ENCODE data around the gene COL4A6. TPM values are rescaled to one million over a fixed set of nuclear protein-coding genes. Genes with fewer than 3 reads are reported as not detected.

COL4A6 gene
- polyA plus RNA-seq, 1 experiment = 20.2 TPM

GRCh38 chrX:108122748-108123147 is 315.5 kb downstream of the COL4A6 start:
- ChIA-PET POLR2A (interaction anchor here (1.1 kb wide), 1 partner anchor 31 kb away, joined by 4 read pairs; the partner anchor contains the start of gene ATG4A), CTCF (no interaction called here)
- no peak for TF ChIP-seq CTCF (IDR thresholded peaks at IDR 0.05; ENCODE audit: low read depth, low read length)
- Histone ChIP-seq H3K4me3 (ENCODE audit: low read depth, low read length) (no peak overlapping the region), H3K27me3 (ENCODE audit: control insufficient read depth, insufficient read depth, low read length) (no peaks in the 10 kb centered on the region), H3K27ac (ENCODE audit: low read depth, low read length) (no peak overlapping the region), H3K9me3 (ENCODE audit: control insufficient read depth, insufficient read depth, low read length) (no peaks in the 10 kb centered on the region)
- no peak for DNase-seq (ENCODE audit: low read depth, low spot score)

GRCh38 chrX:108121291-108121690 is 316.9 kb downstream of the COL4A6 start:
- ChIA-PET POLR2A (no interaction called here), CTCF (no interaction called here)

GRCh38 chrX:108117988-108118387 is 320.2 kb downstream of the COL4A6 start:
- no peaks in the 10 kb centered on the region for H3K9me3 ChIP-seq (ENCODE audit: control insufficient read depth, insufficient read depth, low read length)
- POLR2A ChIA-PET = no interaction called here
- DNase-seq (ENCODE audit: low read depth, low spot score) = no peak
- H3K27ac ChIP-seq (ENCODE audit: low read depth, low read length) = no peak overlapping the region
- H3K4me3 ChIP-seq (ENCODE audit: low read depth, low read length) = no peak overlapping the region
- no peak for TF ChIP-seq CTCF (IDR thresholded peaks at IDR 0.05; ENCODE audit: low read depth, low read length)
- CTCF ChIA-PET = no interaction called here
- no peaks in the 10 kb centered on the region for H3K27me3 ChIP-seq (ENCODE audit: control insufficient read depth, insufficient read depth, low read length)

More at GRCh38 chrX:108121291-108121690, 316.9 kb downstream of the COL4A6 start:
- no peak overlapping the region for H3K27ac ChIP-seq (ENCODE audit: low read depth, low read length)
- H3K9me3 ChIP-seq (ENCODE audit: control insufficient read depth, insufficient read depth, low read length) = no peaks in the 10 kb centered on the region
- no peak for DNase-seq (ENCODE audit: low read depth, low spot score)
- no peak for TF ChIP-seq CTCF (IDR thresholded peaks at IDR 0.05; ENCODE audit: low read depth, low read length)
- no peak overlapping the region for H3K4me3 ChIP-seq (ENCODE audit: low read depth, low read length)
- H3K27me3 ChIP-seq (ENCODE audit: control insufficient read depth, insufficient read depth, low read length) = no peaks in the 10 kb centered on the region

DNA sequence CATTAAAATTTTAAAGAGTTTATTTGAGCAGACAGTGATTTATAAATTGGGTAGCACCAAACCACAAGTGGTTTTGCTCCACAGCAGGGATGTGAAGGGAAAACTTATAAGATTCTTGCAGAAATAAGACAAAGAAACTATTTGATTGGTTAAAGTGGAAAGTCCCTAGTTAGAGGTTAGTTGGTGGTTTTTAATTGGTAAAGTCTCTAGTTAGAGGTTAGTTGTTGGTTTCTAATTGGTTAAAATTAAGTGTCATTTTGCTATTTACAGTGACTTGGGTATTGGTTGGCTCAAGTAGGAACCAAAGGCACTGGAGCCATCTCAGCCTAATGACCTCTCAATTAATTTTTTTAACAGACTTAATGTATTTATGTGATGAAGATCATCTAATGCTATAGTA is 323.7 kb downstream of the COL4A6 start:
- no peaks in the 10 kb centered on the region for H3K27me3 ChIP-seq (ENCODE audit: control insufficient read depth, insufficient read depth, low read length)
- ChIA-PET CTCF (no interaction called here), POLR2A (no interaction called here)
- H3K9me3 ChIP-seq (ENCODE audit: control insufficient read depth, insufficient read depth, low read length) = no peaks in the 10 kb centered on the region
- H3K4me3 ChIP-seq (ENCODE audit: low read depth, low read length) = no peak overlapping the region
- H3K27ac ChIP-seq (ENCODE audit: low read depth, low read length) = no peak overlapping the region
- DNase-seq (ENCODE audit: low read depth, low spot score) = no peak
- no peak for TF ChIP-seq CTCF (IDR thresholded peaks at IDR 0.05; ENCODE audit: low read depth, low read length)

Other genes starting within 250 kb of the COL4A6 start
- 123 and 145 TPM in 2 replicates for gene COL4A5, start 1.4 kb upstream of the COL4A6 start, polyA plus RNA-seq (2011; rRNA removed)